HG02885 (cell line): ENCODE measurements around the gene POLK.
"Not testable (repeated sequence)": the region's sequence is repeated elsewhere in the genome, so short reads cannot be mapped to it uniquely, and the experiment has no call there.

Source experiments
- ATAC-seq: cut with Tn5 transposase; IDR thresholded peaks from one replicate; pipeline ENCODE4 v1.9.1; 2021; ENCODE audit warnings: mild to moderate bottlenecking; ENCODE audit not compliant: unreplicated experiment, poor library complexity

POLK gene

GRCh38 chr5:75545131-75545530 is 33.4 kb downstream of the POLK start:
- no peak for ATAC-seq

GRCh38 chr5:75546830-75547229 is 35.1 kb downstream of the POLK start:
- no peak for ATAC-seq

GRCh38 chr5:75547812-75548211 is 36.1 kb downstream of the POLK start:
- ATAC-seq = no peak

- ATAC-seq = no peak
Observed at GRCh38 chr5:75550597-75550996, 38.9 kb downstream of the POLK start.

- no peak for ATAC-seq
Observed at GRCh38 chr5:75551471-75551870, 39.8 kb downstream of the POLK start.

- no peak for ATAC-seq
Observed at GRCh38 chr5:75552764-75553163, 41.1 kb downstream of the POLK start.

- ATAC-seq = no peak
Observed at GRCh38 chr5:75553358-75553757, 41.7 kb downstream of the POLK start.

- ATAC-seq = no peak
Observed at GRCh38 chr5:75558221-75558620, 46.5 kb downstream of the POLK start.

- no peak for ATAC-seq
Observed at GRCh38 chr5:75558981-75559632, 47.4 kb downstream of the POLK start.

GRCh38 chr5:75560655-75561054 is 49.0 kb downstream of the POLK start:
- not testable (repeated sequence) for ATAC-seq

- not testable (repeated sequence) for ATAC-seq
Observed at GRCh38 chr5:75565991-75566709, 54.5 kb downstream of the POLK start.

GRCh38 chr5:75566710-75567309 is 55.1 kb downstream of the POLK start:
- peak; percentile 84 for ATAC-seq

GRCh38 chr5:75567710-75568109 is 56.0 kb downstream of the POLK start:
- ATAC-seq = peak; percentile 61

GRCh38 chr5:75568202-75568601 is 56.5 kb downstream of the POLK start:
- ATAC-seq = peak; percentile 38

- ATAC-seq = no peak
Observed at GRCh38 chr5:75571547-75571946, 59.9 kb downstream of the POLK start.

- ATAC-seq = peak; percentile 11
Observed at GRCh38 chr5:75574791-75575190, 63.1 kb downstream of the POLK start.

- ATAC-seq = not testable (repeated sequence)
Observed at GRCh38 chr5:75578280-75578679, 66.6 kb downstream of the POLK start.

GRCh38 chr5:75584641-75585040 is 73.0 kb downstream of the POLK start:
- no peak for ATAC-seq

GRCh38 chr5:75588666-75589065 is 77.0 kb downstream of the POLK start:
- ATAC-seq = no peak

- no peak for ATAC-seq
Observed at GRCh38 chr5:75600535-75600934, 88.8 kb downstream of the POLK start.

GRCh38 chr5:75601567-75601966 is 89.9 kb downstream of the POLK start:
- no peak for ATAC-seq

GRCh38 chr5:75601996-75602395 is 90.3 kb downstream of the POLK start:
- no peak for ATAC-seq
